D721Med (cell line): Measurements from ENCODE around the gene CCDC83.

Experiments
- DNase-seq: peaks from one replicate; pipeline ENCODE4 v3.0.0; 2011; ENCODE audit warnings: low spot score; ENCODE audit not compliant: insufficient read length
- FAIRE-seq: peaks from 2 replicates; lab custom pipeline; 2011; peaks lifted over from hg19 to GRCh38; lab: Jason Lieb, UNC
- CTCF ChIP-seq: IDR thresholded peaks from 2 replicates; pipeline ENCODE4 v1.5.1; 2012; ENCODE audit warnings: mild to moderate bottlenecking, control low read depth; ENCODE audit not compliant: insufficient read depth; ENCODE audit errors: missing control alignments

Gene CCDC83

GRCh38 chr11:85953491-85954143 is 98.4 kb downstream of the CCDC83 start:
- TF ChIP-seq CTCF: no peak
- DNase-seq (no peak), FAIRE-seq (no peak)

- DNase-seq: no peak
- no peak for TF ChIP-seq CTCF
- no peak for FAIRE-seq
These were observed 100.3 kb downstream of the CCDC83 start for GRCh38 chr11:85955531-85955930.

GRCh38 chr11:85960678-85961077 is 105.5 kb downstream of the CCDC83 start:
- no peak for TF ChIP-seq CTCF
- DNase-seq (no peak), FAIRE-seq (no peak)

GRCh38 chr11:85961130-85961529 is 105.9 kb downstream of the CCDC83 start:
- no peak for TF ChIP-seq CTCF
- DNase-seq (no peak), FAIRE-seq (no peak)

GRCh38 chr11:85961930-85962363 is 106.8 kb downstream of the CCDC83 start:
- no peak for DNase-seq

GRCh38 chr11:85965202-85965601 is 110.0 kb downstream of the CCDC83 start:
- FAIRE-seq: no peak
- DNase-seq: no peak
- no peak for TF ChIP-seq CTCF

More at GRCh38 chr11:85961930-85962363, 106.8 kb downstream of the CCDC83 start:
- no peak for FAIRE-seq
- TF ChIP-seq CTCF: no peak

- DNase-seq (no peak), FAIRE-seq (no peak)
- TF ChIP-seq CTCF: no peak
These were observed 112.3 kb downstream of the CCDC83 start for GRCh38 chr11:85967457-85967856.
